Neural progenitor cell (in vitro differentiated cells): Measurements from ENCODE around the gene TMEM184A.

ENCODE experiments used
- EZH2 ChIP-seq: fragments of 200-600 bp; sonication (generic); IDR thresholded peaks from 2 replicates; pipeline ENCODE4 v1.6.1; 2017; ENCODE audit warnings: antibody characterized with exemption, mild to moderate bottlenecking, moderate library complexity
- EZH2phosphoT487 ChIP-seq: fragments of 200-600 bp; sonication (generic); IDR thresholded peaks from 2 replicates; pipeline ENCODE4 v1.6.1; 2017; ENCODE audit warnings: antibody characterized with exemption
- TF ChIP-seq, protein P1 (sequence below): fragments of 200-600 bp; sonication (generic); IDR thresholded peaks from 2 replicates; pipeline ENCODE4 v1.5.1; 2017; ENCODE audit warnings: antibody characterized with exemption, mild to moderate bottlenecking

DNA sequence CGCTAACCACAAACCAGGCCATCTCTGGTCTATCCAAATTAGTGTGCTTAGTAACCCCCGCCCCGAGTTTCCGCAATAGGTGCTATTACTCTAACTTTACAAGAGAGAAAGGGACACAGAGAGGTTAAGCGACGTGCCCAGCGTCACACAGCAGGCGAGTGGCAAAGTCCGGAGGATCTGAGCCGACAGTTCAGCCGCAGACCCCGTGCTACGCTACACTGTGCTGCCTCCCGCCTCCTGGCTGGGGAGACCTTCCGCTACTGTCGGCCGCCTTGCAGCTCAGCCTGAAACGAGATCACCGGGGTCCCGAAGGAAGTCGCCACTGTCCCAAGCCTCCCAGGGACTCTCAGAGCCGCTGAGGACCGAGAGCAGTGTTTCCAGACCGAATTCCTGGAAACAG, 52.6 kb downstream of the TMEM184A start:
- TF ChIP-seq, protein P1, sequence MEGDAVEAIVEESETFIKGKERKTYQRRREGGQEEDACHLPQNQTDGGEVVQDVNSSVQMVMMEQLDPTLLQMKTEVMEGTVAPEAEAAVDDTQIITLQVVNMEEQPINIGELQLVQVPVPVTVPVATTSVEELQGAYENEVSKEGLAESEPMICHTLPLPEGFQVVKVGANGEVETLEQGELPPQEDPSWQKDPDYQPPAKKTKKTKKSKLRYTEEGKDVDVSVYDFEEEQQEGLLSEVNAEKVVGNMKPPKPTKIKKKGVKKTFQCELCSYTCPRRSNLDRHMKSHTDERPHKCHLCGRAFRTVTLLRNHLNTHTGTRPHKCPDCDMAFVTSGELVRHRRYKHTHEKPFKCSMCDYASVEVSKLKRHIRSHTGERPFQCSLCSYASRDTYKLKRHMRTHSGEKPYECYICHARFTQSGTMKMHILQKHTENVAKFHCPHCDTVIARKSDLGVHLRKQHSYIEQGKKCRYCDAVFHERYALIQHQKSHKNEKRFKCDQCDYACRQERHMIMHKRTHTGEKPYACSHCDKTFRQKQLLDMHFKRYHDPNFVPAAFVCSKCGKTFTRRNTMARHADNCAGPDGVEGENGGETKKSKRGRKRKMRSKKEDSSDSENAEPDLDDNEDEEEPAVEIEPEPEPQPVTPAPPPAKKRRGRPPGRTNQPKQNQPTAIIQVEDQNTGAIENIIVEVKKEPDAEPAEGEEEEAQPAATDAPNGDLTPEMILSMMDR = no peak
- TF ChIP-seq EZH2 (no peak), EZH2phosphoT487 (no peak)
